Activated naive CD4-positive, alpha-beta T cell (primary cell): ENCODE results near the gene SOCS3.

ENCODE experiments used
- DNase-seq, 4 experiments: peaks; one replicate each; lab custom pipeline; 2025; lab: John Stamatoyannopoulos, UW

SOCS3 gene

DNA sequence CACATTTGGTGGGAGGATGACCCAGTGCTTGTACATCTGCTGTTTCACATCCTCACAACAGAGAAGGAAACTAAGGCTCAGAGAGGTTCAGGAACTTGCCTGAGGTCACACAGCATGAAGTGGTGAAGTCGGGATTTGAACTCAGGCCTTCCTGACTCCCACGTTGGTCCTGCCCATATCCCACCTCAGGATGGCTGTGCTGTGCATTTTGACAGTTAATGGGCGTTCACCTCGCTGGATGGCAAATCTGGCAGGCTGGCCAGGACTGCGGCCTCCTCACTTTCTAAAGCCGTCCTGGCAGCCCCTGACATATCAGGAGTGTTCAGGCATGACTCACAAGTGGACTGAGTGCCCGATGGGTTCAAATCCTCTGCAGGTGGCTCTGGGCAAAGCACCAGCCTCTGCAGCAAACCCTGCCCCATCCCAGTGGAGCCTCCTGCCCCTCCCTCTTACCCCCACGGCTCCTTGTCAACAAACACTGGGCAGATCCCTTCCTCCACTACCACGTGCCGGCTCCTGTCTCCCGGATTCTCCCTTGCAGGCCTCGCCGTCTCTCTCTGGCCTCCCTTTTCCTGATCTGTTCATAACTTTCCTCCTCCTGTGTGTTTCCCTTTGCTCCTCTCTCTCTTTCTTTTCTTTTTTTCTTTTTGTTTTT lies 29.2 kb downstream of the SOCS3 start:
- no peak for DNase-seq

DNA sequence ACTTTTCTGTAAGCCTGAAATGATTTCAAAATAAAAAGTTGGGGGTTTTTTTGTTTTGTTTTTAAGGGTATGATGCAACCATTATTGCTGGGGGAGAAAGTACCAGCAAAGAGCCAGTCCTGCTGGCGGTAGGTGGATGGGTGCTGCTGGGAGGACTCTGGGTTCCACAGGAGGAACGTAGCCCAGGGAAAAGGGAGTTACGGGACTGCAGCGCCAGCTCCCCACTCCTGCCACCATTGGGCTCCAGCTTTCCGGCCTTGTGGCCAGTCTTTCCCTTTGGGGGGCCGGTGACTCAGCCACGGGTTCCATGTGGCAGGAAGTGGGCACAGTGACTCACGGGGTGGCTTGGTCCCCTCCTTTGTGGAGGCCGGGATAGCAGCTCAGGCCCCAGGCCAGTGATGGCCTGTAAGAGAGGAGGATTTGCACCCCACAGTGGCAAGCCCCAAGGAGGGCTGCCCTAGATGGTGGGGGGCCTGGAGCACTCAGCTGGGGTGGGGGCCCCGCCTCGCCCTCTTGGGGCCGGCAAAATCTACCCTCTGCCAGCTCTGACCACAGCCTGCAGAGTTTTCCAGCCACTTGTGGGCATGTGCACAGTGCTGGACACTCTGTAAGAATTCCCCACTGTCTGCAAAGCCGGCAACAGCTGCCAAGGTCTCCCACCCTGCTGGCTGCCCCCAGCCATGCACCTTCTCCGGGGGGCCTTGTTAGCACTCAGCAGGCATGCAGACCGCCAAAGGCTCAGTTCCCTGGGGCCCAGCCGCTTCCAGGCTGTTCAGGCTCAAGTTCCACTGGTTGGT lies 30.4 kb downstream of the SOCS3 start:
- no peak for DNase-seq

DNA sequence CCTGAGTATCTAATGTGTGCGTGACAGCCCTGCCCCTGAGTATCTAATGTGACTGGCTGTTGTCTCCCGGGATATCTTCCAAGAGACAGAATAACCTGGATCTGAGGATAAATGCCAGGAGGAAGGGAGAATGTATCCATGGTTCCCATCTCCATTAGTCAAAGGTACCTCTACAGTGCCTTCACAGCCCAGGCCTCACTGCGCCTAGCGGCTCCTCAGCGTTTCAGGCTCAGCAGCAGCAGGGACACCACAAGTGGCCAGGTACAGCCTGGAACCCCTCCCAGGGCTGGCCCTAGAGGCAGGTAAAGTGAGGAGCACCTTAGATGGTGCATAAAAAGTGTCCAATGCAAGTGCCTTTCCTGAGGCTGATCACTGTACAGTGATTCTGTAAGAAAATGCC lies 32.0 kb downstream of the SOCS3 start:
- no peak for DNase-seq

DNA sequence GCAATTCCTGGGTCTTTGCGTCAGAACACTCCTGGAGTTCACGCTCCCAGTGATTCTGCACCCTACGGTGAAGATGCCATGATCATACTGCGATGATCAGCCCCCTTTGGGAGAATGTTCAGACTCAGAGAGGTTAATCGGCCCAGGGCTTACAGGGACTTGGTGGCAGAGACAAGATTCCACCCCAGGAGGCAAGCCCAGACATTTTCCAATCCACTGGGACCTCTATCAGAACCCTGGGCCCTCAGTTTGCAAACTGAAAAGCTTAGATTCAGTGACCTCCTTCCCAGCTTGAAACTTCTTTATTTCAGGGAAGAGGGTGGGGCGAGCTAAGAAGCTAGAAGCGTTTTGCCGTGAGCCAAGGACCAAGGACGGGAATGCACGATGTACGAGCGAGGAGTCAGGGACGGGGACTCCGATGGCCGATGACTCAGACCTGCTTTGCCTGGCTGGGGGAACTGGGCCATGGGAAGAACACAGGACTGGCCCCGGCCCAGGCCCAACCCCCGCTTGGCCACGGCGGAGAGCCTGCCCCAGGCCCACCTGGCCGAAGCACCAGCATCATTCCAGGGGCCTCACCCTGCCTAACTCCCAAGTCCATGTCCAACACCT lies 34.7 kb downstream of the SOCS3 start:
- DNase-seq = no peak

DNA sequence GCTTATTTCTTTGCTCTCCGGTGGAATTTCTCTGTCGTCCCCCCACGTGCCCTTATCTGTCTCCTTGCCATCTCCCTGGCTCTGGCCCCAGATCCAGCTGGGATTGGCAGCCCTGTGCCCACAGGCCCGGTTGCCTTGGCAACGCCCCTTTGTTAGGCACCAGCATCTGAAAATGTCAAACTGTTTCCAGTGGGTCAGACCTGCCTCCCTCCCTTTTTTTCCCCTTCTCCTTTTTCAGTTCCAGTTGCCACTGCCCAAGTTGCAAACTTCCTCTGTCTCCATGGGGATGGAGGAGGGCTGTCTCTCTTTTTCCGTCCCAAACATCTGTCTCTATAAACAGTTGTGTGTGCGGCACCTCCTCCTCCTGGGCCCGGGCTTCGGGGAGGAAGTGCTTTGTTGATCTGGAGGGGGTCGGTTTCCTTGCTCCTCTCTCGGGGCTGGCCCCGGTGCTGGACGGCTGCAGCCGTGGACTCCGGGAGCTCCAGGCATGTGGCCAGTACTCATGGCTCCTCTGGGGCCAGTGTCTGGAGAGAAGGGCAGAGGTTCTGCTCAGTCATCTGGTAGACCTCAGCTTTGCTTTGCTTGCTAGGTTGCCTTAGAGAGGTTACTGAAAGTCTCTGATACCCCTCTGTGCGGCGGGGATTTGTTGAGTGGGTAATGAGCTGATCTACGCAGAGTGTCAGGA lies 35.3 kb downstream of the SOCS3 start:
- peak in 1 of 4 experiments; percentile 15 for DNase-seq

DNA sequence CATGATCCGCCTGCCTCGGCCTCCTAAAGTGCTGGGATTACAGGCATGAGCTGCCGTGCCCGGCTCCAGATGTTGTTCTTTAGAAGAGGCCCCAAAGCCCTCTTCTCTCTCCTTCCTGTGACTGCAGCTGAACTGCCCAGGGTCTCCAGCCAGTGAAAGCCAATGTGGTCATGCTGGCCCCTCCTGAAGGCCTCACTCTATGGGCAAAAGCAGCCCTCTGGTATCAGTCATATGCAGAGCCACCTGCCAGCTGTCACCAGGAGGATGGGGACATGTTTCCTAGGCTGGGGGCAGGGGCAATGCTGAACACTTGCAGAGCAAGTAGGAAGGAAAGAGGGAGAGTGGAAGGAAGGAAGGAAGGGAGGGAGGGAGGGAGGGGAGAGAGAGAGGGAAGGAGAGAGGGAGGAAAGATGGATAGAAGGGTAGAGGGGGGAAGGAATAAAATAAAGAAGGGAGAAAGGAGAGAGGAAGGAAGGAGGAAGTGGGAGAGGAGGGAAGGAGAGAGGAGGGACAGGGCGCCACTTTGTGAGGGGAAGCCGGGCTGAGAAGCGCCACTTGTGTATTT lies 36.0 kb downstream of the SOCS3 start:
- DNase-seq = no peak

DNA sequence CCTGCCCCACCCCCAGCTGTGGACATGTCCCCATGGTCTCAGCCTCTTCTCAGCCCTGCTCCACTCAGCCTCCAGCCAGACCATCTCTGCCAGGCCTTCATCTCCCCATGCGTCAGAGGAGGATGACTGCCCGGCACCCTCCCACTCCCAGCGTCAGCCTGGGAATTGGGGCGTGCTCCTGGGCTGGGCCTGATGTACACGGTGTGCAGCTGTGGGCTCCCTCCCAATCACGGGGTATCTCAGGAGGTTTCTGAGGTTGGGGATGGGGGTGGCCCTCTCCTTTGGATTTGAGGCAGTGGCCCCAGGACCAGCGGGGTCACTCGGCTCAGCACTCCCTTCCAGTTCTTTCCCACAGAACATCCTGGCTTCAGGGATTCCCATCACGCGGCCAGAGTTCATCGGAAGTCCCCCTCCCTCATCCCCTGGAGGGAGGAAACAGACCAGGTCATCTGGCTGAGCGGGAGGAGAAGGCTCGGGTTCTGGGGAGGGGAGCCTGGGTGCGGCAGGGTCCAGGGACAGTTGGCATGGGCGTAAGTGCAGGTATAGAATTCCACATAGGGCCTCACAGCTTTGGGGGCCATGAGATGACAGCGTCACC lies 36.9 kb downstream of the SOCS3 start:
- no peak for DNase-seq

DNA sequence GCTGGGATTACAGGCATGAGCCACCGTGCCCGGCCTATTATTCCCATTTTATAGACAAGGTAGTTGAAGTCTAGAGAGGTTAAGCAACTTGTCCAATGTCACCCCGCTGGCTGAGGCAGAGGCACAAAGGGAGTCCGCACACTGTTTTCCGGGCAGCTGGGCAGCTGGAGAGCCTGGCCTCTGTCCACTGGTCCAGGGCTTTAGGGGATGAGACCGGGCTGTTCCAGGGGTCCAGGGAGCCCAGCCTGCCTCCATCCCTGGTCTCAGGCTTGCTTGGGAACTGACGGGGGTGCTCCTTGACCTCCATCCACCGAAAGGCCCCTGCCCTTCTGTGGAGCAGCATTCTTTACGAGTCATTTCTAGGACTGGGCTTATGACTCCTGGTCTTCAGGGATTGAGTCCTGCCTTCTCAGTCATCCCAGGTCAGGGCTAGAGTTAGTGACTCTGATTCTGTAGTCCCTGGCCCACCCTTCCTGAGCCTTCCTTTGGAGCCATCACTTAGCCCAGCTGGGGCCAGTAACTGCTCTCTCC lies 37.5 kb downstream of the SOCS3 start:
- no peak for DNase-seq

DNA sequence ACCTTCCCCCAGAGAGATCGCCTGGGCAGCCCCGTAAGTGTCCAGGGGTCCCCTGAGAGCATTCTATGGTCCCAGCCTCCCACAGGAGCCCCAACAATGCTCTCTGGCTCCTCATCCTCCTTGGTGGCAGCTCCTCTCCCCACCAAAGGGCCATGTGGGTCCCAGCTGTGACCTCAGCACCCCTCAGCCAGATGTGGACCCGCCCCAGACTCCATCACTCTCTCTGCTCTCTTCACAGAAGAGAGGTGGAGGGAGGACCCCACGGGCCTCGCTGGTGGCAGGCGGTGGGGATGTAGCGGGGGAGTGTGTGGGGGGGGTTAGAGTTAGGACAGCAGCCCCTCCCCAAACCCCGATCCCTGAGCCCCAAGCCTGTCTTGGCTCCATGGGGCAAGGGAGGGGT lies 41.0 kb downstream of the SOCS3 start:
- DNase-seq = no peak

DNA sequence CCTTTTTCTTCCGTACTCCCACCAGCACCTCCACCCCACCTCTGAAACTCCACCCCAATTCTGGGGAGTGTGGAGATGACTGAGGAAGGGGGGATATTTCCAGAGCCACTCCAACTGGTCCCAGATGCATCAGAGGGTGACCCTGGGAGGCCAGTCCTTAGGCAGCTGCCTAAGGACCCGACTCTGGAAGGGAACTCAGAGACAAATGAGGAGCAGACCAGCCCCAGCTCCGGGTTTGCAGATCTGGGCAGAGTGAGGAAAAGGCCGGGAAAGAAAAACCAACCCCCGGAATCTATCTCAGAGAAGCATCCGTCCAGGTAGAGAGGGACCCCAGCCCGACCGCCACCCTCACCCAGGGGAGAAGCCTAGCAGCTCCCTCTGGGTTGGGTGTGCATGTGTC lies 41.5 kb downstream of the SOCS3 start:
- DNase-seq = no peak

DNA sequence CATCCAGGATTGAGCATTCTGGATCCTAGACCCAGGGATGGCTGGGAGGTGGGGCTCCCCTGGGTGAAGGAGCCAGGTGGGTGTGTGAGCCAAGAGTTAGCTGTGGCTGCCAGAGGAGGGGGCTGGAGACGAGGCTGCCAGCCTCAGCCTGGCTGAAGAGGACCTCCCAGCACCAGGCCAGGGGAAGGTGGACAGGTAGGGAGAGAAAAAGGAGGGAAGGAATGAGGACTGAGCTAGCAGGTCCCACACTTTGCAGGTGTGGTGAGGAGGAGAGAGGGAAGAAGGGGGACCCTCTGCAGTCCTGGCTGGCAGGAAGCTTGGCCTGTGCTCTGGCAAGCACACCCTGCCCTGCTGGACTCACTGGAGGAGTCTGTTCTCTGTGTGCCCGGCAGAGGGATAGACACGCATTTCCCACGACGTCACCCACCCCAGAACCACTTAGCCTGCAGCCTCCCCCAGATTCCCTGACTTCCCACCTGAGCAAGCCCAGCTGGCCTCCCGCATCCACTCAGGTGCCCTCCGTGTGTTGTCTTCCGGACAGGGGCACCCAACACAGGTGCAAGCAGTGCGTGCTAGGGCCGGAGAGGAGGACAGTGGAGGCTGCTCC lies 42.0 kb downstream of the SOCS3 start:
- no peak for DNase-seq

DNA sequence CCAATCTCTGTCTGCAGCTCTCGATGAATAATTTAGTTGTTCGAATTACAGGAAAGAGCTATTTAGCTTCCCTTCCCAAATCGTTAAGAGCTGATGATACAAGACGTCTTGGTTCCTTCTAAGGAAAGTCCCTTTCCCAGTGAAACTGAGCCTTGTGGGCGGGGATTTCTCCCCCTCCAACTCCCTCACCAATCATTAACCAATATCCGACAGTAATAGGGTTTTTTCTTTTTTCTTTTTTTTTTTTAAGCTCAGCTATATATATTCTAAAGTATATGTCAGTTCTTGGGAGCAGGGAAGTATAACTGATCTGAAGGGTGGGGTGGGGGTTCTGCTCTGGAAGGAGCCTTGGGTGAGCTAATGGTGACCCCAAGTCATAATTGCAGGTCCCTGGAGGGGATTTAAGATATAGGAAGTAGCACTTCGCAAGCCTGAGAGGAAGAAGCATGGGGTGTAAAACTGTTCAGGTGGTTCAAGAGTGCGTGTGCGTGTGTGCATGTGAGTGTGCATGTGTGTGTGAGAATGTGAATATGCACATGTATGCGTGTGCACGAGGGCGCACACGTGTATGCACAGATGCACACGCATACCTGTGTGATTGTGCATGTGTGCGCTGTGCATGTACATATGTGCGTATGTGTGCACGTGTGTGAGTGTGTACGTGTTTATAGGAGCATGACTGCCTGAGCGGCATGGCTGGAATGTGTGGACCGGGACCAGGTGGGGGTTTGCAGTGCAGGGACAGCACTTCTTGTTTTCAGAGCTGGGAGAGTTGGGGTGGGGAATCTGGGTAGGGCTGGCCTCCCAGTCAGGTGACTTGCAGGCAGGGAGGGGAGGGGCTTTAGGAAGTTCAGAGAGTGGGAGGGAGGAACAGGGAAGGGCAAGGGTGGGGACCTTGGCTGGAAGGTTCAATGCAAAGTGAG lies 42.7 kb downstream of the SOCS3 start:
- DNase-seq = no peak

DNA sequence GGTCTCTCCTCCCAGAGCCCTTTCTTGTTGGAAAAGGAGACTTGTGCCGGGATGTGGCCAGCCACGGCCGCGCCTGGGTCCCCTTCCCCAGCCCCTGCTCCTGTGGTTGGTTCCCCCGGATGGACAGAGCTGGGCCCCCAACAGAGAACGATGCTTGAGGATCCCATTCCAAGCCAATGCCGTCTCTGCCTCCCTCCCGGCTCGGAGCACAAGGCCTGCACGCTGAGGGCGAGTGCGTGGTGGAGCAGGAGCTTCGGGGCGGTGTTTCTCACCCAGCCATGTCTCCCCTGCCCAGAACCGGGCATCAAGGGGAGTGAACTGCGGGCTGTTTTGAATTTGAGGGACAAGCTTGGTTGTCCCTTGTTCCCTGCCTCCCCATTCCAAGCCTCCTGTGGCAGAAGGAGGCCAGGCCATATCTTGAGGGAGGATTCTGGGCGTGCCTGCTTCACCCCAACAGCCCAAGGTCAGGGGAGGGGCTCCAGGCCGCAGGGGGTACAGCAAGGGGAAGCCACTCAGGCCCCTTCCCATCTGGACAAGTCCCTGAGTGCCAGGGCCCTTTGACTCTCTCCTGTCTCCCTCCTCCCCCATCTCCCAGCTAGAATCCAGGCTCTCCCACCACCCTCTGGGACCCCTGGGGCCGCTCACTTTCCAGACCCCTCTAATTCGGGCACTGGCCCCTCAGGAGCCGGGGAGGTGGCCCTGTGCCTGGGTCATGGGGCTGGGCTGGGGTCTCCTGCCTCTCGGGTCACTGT lies 43.6 kb downstream of the SOCS3 start:
- DNase-seq = no peak

DNA sequence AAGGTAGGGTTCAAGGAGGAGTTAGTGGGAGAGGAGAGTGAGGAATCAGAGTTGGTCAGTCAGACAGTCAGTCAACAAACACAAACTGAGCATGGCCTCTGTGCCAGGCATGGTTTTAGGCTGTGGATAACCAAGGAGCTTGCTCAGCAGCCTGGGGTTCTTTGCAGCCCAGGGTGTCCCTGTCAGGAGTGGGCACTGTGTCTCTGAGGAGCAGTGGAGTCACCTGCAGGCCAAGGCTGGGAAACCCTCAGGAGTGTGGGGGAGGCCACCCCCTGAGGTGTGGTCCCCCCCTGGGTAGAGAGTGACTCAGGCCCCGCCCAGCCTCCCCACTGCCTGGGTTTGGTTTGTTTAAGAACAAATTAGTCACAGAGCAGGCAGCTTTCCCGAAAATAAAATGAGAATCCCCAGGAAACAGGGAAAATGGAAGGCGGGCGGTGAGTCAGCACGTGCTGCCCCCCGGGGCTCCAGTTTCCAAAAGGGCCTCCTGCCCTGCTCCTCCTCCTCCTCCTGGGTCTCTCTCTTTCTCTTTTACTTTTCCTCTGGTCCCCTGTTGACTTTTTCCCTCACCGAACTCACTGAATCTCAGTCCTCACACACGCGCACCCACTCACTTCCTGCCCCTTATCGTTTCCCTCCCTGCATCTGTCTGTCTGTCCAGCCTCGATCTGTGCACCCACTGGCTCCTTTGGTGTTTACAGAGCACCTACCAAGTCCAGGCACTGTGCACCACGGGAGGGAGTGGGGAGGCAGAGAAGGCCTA lies 44.3 kb downstream of the SOCS3 start:
- peak in 2 of 4 experiments; percentile 15 to 21 for DNase-seq

DNA sequence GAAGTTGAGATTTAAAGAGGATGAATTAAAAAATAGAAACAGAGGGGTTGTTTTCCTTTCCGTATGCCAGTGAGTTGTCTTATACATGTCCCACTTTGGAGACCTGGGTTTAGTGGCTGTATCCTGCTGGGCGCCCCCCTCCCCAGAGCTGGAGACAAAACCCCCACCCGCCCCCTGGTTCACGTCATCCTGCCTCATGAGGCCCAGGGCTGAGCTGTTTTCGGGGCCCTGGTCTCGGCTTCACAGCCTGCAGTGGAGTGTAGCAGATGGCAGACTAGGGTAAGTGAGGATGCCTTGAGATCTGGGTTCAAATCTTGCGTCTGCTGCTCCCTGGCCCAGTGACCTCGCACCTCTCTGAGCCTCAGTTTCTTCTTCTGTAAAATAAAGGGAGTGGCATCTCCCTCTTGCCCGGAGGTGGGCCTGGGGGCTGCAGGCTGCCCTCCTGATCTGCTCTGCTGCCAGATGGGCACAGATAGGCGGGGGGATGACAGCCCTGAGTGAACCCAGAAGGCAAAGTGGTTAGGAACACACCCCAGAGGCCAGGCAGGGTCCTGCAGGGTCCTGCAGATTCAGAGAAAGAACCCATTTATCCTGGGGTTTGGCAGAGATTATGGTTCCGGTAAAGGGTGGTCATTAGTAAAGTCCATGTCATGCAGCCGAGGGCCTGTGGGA lies 45.1 kb downstream of the SOCS3 start:
- no peak for DNase-seq

DNA sequence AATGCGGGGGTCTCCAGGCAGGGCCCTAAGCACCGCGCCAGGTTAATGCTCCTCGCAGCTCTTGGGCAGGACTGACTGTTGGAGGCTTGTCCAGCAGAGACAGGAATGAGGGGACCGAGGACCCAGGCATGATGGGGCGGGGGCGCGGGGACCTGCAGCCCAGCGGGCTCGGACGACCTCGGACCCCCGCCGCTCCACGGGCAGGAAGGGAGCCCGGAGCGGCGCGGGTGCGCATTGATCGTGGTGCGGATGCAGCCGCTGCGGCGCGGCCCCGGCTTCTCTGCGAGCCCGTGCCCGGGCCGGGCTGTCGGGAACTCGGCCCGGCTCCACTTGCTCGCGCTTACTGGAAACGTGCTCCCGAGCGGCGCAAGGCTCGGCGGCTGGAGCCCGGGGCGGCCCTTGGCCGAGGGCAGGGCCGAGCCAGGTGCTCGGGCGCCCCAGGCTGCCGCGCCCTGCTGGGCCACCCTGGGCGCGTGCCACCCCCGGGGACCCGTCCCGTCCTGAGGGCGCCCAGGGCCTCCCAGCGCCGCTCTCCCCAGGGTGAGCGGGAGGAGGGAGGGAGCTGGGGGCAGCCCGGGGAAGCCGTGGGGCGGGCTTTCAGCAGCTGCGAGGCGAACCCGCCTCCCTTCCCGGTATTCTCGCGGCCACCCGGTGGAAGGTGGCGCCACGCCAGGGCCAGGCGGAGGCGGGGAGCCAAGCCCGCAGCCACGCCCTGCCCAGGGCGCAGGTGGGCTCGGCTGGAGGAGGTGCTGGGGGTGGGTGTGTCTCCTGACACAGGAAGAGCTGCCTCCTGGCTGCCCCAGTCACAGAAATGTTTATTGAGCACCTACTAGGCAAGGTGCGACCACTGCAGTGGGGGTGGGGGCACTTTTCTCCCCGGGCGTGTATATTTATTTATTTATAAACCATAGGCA lies 45.9 kb downstream of the SOCS3 start:
- peak in 2 of 4 experiments; percentile 50 to 72 for DNase-seq
